B cell (primary cell): ENCODE measurements around the gene THAP9. TPM values are rescaled to one million over a fixed set of nuclear protein-coding genes. Genes with fewer than 3 reads are reported as not detected.
A peak's percentile ranks its signal among the peaks of the same experiment; 100 is the strongest.

ENCODE experiments used
- ATAC-seq: fragments of 200-7000 bp; cut with Tn5 transposase; one replicate; pipeline ENCODE4 v1.10.0; 2021; ENCODE audit warnings: low read depth, mild to moderate bottlenecking, moderate number of reproducible peaks, moderate library complexity
- CTCF ChIA-PET: fragments of 350-600 bp; sonication (Branson Sonifier 250); formaldehyde crosslinking; loops from one replicate; lab custom pipeline; 2021; ENCODE audit warnings: antibody characterized with exemption, inconsistent platforms; lab: Charles Lee
- POLR2A ChIA-PET: fragments of 350-600 bp; sonication (Branson Sonifier 250); formaldehyde crosslinking; loops from one replicate; lab custom pipeline; 2021; ENCODE audit warnings: antibody characterized with exemption; lab: Charles Lee
- DNase-seq: peaks from one replicate; pipeline ENCODE4 v3.0.0; 2013
- H2AFZ ChIP-seq: 2 replicates; pipeline ENCODE4 v1.6.1; 2012; ENCODE audit warnings: mild to moderate bottlenecking, low read depth, low read length; ENCODE audit not compliant: insufficient read depth, poor library complexity, severe bottlenecking
- H3K27ac ChIP-seq, 2 donors: 1 replicate in 1 of 2; 2 replicates in 1 of 2; pipeline ENCODE4 v1.5.1; 2012 to 2013; ENCODE audit warnings: low read length in 2 of 2, mild to moderate bottlenecking in 2 of 2, moderate library complexity in 1 of 2
- H3K27me3 ChIP-seq, 4 experiments: fragments of 200-600 bp in 1 of 4; sonication (generic) in 1 of 4; replicated peaks in 1 of 4; 1 replicate in 2 of 4; 2 replicates in 2 of 4; pipeline versions ENCODE4 v1.6.1 to v1.7.0; 2013 to 2016; ENCODE audit warnings: low read length in 3 of 4, mild to moderate bottlenecking in 2 of 4, mixed read lengths in 1 of 4, moderate library complexity in 1 of 4; ENCODE audit not compliant: insufficient read depth in 4 of 4, control insufficient read depth in 3 of 4; ENCODE audit errors: control extremely low read depth in 1 of 4
- H3K36me3 ChIP-seq, 2 experiments: replicated peaks in 1 of 2; 1 replicate in 1 of 2; 2 replicates in 1 of 2; pipeline versions ENCODE4 v1.6.1 to v1.7.1; 2013; ENCODE audit warnings: low read length in 1 of 2; ENCODE audit not compliant: insufficient read depth in 2 of 2, control insufficient read depth in 1 of 2; ENCODE audit errors: control extremely low read depth in 1 of 2, extremely low read depth in 1 of 2
- H3K4me1 ChIP-seq, 2 donors: fragments of 200-600 bp in 1 of 2; sonication (generic) in 1 of 2; 1 replicate in 1 of 2; 2 replicates in 1 of 2; pipeline versions ENCODE4 v1.5.1 to v1.6.1; 2013 to 2017; ENCODE audit warnings: low read length in 2 of 2; ENCODE audit not compliant: control insufficient read depth in 2 of 2, insufficient read depth in 2 of 2
- H3K4me2 ChIP-seq: replicated peaks from 2 replicates; pipeline ENCODE3; 2012; ENCODE audit warnings: mild to moderate bottlenecking, low read depth, low read length; ENCODE audit not compliant: poor library complexity, severe bottlenecking
- H3K4me3 ChIP-seq, 5 experiments: fragments of 200-600 bp in 1 of 5; sonication (generic) in 1 of 5; 1 replicate in 3 of 5; 2 replicates in 2 of 5; pipeline versions ENCODE4 v1.5.1 to v1.7.0; 2011 to 2016; ENCODE audit warnings: low read length in 4 of 5, mild to moderate bottlenecking in 4 of 5, low read depth in 2 of 5, control low read depth in 1 of 5, moderate library complexity in 1 of 5; ENCODE audit not compliant: insufficient read depth in 1 of 5; ENCODE audit errors: control extremely low read depth in 1 of 5, extremely low read depth in 1 of 5
- H3K79me2 ChIP-seq: fragments of 200-600 bp; sonication (generic); one replicate; pipeline ENCODE4 v1.6.0; 2016; ENCODE audit warnings: low read length; ENCODE audit not compliant: control insufficient read depth, insufficient read depth
- H3K9ac ChIP-seq: fragments of 200-600 bp; sonication (generic); 2 replicates; pipeline ENCODE4 v1.6.1; 2017; ENCODE audit warnings: mild to moderate bottlenecking, low read length, moderate library complexity
- H3K9me3 ChIP-seq, 3 donors: one replicate each; pipeline versions ENCODE4 v1.6.1 to v1.7.1; 2013; ENCODE audit warnings: low read length in 2 of 3; ENCODE audit not compliant: control insufficient read depth in 2 of 3, insufficient read depth in 1 of 3; ENCODE audit errors: control extremely low read depth in 1 of 3
- H4K20me1 ChIP-seq: 2 replicates; pipeline ENCODE4 v1.6.0; 2012; ENCODE audit warnings: mild to moderate bottlenecking, low read length; ENCODE audit not compliant: insufficient read depth, control insufficient read depth, poor library complexity, severe bottlenecking
- H3K27ac Mint-ChIP-seq: one replicate; pipeline ENCODE4 v1.8.0; 2021; ENCODE audit warnings: mixed read lengths
- H3K27me3 Mint-ChIP-seq: one replicate; pipeline ENCODE4 v1.8.0; 2021; ENCODE audit warnings: mixed read lengths
- H3K4me1 Mint-ChIP-seq: one replicate; pipeline ENCODE4 v1.8.0; 2021; ENCODE audit warnings: mixed read lengths
- H3K4me3 Mint-ChIP-seq: one replicate; pipeline ENCODE4 v1.8.0; 2021; ENCODE audit warnings: mixed read lengths
- H3K9me3 Mint-ChIP-seq: one replicate; pipeline ENCODE4 v1.8.0; 2022; ENCODE audit warnings: mixed read lengths; ENCODE audit not compliant: insufficient read depth
- CTCF ChIP-seq: fragments of 200-600 bp; IDR thresholded peaks from one replicate; pipeline ENCODE4 v1.8.0; 2022; ENCODE audit warnings: antibody characterized with exemption, mild to moderate bottlenecking
- EZH2 ChIP-seq: IDR thresholded peaks from 2 replicates; pipeline ENCODE4 v1.6.1; 2012; ENCODE audit warnings: borderline replicate concordance, low read depth, mild to moderate bottlenecking, moderate library complexity, low read length; ENCODE audit not compliant: insufficient read depth, poor library complexity, severe bottlenecking
- WGBS: methylation state at CpG from one replicate; pipeline ENCODE4 v1.1.5; 2013; ENCODE audit warnings: missing lambda C conversion rate; ENCODE audit not compliant: insufficient coverage; 5-methylcytosine and 5-hydroxymethylcytosine counted together
- intact Hi-C: fragments of 100-400 bp; cut with micrococcal nuclease; formaldehyde crosslinking; loops from one replicate; pipeline ENCODE4 v1.10.0; 2022
- polyA plus RNA-seq: library from polyadenylated mRNA; depleted of rRNA; stranded (reverse); fragments of >200 nt; gene quantifications from 2 replicates; pipeline ENCODE4 v1.2.3, GENCODE V29; 2012
- total RNA-seq, 2 donors: library from RNA; stranded (reverse); fragments of 120-200 nt in 1 of 2; gene quantifications; 1 replicate in 1 of 2; 2 replicates in 1 of 2; pipeline versions ENCODE4 v1.2.3 to v1.2.4, GENCODE V29; 2013 to 2022

Gene THAP9
- total and polyA plus RNA-seq, 2 donors (not counting 1 experiment from before 2014, with no cell fraction given) = 2.0 to 6.8 TPM

GRCh38 chr4:82898322-82899243 lies 2.0 kb upstream of the THAP9 start:
- CTCF ChIA-PET = no interaction called here
- no peaks in the 10 kb centered on the region for H4K20me1 ChIP-seq
- no peak for ATAC-seq
- H3K9ac ChIP-seq = peak overlapping the region; percentile 92
- Mint-ChIP-seq H3K4me1 (peaks cover 7% of the 10 kb centered on the region), H3K9me3 (no peaks in the 10 kb centered on the region), H3K27me3 (no peaks in the 10 kb centered on the region), H3K27ac (peak overlapping the region; percentile 61), H3K4me3 (no peak overlapping the region)
- H3K9me3 ChIP-seq = no peaks in the 10 kb centered on the region
- WGBS = no CpG with 5 or more reads among the region's 7 CpGs
- H3K27me3 ChIP-seq = no peaks in the 10 kb centered on the region
- peak overlapping the region in 3 of 5 experiments; percentile 82 to 92 (median 92) for H3K4me3 ChIP-seq
- peak overlapping the region; percentile 80 for H3K4me2 ChIP-seq
- H3K79me2 ChIP-seq = peaks cover 53% of the 10 kb centered on the region
- intact Hi-C loops = loop anchor here (10.0 kb wide), 1 partner anchor 586 kb away; the partner anchor contains the start of gene ABRAXAS1
- H3K27ac ChIP-seq = peak overlapping the region in 1 of 2 donors; percentile 98
- H3K4me1 ChIP-seq = peaks cover 22 to 27% of the 10 kb centered on the region in 2 donors
- TF ChIP-seq CTCF (peak; percentile 70), EZH2 (no peak)
- H2AFZ ChIP-seq = no peak overlapping the region
- H3K36me3 ChIP-seq = peaks cover 8 to 26% of the 10 kb centered on the region in 2 experiments
- POLR2A ChIA-PET = interaction anchor here (2.1 kb wide), 1 partner anchor 524 kb away, joined by 7 read pairs; the partner anchor contains the start of gene HNRNPD
- peak; percentile 49 for DNase-seq
